ENCODE measurements around the gene SMIM21. TPM values are rescaled to one million over a fixed set of nuclear protein-coding genes. Genes with fewer than 3 reads are reported as not detected.

Gene SMIM21
- total RNA-seq, 2 experiments from 2014 or later = not detected

DNA sequence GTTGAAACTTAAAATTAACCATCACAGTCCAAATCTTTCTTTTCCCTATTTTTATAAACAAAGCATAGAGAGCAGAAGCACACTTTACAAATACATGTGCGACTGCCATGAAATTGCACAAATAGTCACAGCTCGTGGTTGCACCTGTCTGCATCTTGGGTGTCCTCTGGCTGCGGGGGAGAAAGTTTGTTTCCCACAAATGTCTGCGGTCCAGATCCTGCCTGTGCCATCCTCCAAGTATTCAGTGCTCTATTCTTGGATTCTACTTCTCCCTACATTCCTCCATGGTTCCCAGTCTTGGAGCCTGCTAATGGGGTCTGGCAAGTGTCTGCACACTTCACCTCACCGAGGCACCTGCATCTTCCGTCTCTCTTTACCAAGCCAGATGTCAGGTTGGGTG lies 52.2 kb downstream of the SMIM21 start:
- Histone ChIP-seq H3K27me3 (ENCODE audit: control insufficient read depth in 1 of 2, insufficient read depth in 2 of 2, low read length in 2 of 2) (no peaks in the 10 kb centered on the region), H3K9me3 (ENCODE audit: control insufficient read depth in 1 of 2, insufficient read depth in 1 of 2, low read length in 2 of 2) (no peaks in the 10 kb centered on the region), H3K4me3 (ENCODE audit: low read length) (no peak overlapping the region), H3K36me3 (ENCODE audit: insufficient read depth, low read length) (no peaks in the 10 kb centered on the region), H3K27ac (ENCODE audit: low read depth in 1 of 2, low read length in 2 of 2) (no peak overlapping the region), H3K4me1 (ENCODE audit: insufficient read depth, low read length) (no peaks in the 10 kb centered on the region)
- H3K9me3 Mint-ChIP-seq = no peaks in the 10 kb centered on the region
- no peaks in the 10 kb centered on the region for H3K36me3 Mint-ChIP-seq (ENCODE audit: low read depth)
- no peak for ATAC-seq (ENCODE audit: poor library complexity)
- no peaks in the 10 kb centered on the region for H3K27me3 Mint-ChIP-seq
- intact Hi-C loops (cut with DNase I, micrococcal nuclease) = no loop called here
- no peaks in the 10 kb centered on the region for H3K4me1 Mint-ChIP-seq (ENCODE audit: low read depth)
- ChIA-PET CTCF (no interaction called here), POLR2A (no interaction called here)
- DNase-seq = no peak
- no peak overlapping the region for H3K4me3 Mint-ChIP-seq
- TF ChIP-seq, protein P1, sequence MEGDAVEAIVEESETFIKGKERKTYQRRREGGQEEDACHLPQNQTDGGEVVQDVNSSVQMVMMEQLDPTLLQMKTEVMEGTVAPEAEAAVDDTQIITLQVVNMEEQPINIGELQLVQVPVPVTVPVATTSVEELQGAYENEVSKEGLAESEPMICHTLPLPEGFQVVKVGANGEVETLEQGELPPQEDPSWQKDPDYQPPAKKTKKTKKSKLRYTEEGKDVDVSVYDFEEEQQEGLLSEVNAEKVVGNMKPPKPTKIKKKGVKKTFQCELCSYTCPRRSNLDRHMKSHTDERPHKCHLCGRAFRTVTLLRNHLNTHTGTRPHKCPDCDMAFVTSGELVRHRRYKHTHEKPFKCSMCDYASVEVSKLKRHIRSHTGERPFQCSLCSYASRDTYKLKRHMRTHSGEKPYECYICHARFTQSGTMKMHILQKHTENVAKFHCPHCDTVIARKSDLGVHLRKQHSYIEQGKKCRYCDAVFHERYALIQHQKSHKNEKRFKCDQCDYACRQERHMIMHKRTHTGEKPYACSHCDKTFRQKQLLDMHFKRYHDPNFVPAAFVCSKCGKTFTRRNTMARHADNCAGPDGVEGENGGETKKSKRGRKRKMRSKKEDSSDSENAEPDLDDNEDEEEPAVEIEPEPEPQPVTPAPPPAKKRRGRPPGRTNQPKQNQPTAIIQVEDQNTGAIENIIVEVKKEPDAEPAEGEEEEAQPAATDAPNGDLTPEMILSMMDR (IDR thresholded peaks at IDR 0.05) = no peak
- no peak overlapping the region for H3K27ac Mint-ChIP-seq

DNA sequence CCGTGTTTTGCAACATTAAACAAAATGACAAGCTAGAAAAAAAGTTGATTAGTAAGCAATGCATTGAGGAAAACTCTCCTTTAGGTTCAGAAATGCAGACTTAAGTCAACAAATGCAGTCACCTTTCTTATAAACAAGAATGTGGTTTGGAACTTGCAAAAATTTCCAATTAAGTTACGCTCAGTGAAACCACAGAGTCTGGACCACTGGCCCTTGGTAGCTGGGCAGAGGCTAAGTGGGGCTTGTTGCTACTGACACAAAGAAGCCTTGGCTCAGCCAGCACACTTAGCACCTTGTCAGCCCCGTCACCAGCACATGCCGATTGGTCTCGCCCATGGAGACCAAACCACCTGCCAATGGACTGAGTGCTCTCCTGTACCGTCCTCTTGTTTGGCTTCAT lies 53.0 kb downstream of the SMIM21 start:
- Histone ChIP-seq H3K4me3 (ENCODE audit: low read length) (no peak overlapping the region), H3K4me1 (ENCODE audit: insufficient read depth, low read length) (no peaks in the 10 kb centered on the region), H3K27ac (ENCODE audit: low read depth in 1 of 2, low read length in 2 of 2) (no peak overlapping the region), H3K36me3 (ENCODE audit: insufficient read depth, low read length) (no peaks in the 10 kb centered on the region), H3K9me3 (ENCODE audit: control insufficient read depth in 1 of 2, insufficient read depth in 1 of 2, low read length in 2 of 2) (no peaks in the 10 kb centered on the region), H3K27me3 (ENCODE audit: control insufficient read depth in 1 of 2, insufficient read depth in 2 of 2, low read length in 2 of 2) (no peaks in the 10 kb centered on the region)
- intact Hi-C loops (cut with DNase I, micrococcal nuclease) = no loop called here
- CTCF ChIA-PET = no interaction called here
- DNase-seq (no peak), ATAC-seq (ENCODE audit: poor library complexity) (no peak)
- Mint-ChIP-seq H3K4me3 (no peak overlapping the region), H3K36me3 (ENCODE audit: low read depth) (no peaks in the 10 kb centered on the region), H3K9me3 (no peaks in the 10 kb centered on the region), H3K4me1 (ENCODE audit: low read depth) (no peaks in the 10 kb centered on the region), H3K27ac (no peak overlapping the region), H3K27me3 (no peaks in the 10 kb centered on the region)
- POLR2A ChIA-PET = no interaction called here
- TF ChIP-seq, protein P1 (IDR thresholded peaks at IDR 0.05) = no peak

- intact Hi-C loops (cut with DNase I, micrococcal nuclease) = loop anchor here (5.0 to 10.0 kb wide), 3 partner anchors 197 to 744 kb away; no protein-coding TSS in a partner anchor
- no peak overlapping the region for H3K27ac Mint-ChIP-seq
These were observed 58.3 kb downstream of the SMIM21 start for GRCh38 chr18:75369026-75369721.

More at GRCh38 chr18:75369026-75369721, 58.3 kb downstream of the SMIM21 start:
- no peak overlapping the region for H3K27ac ChIP-seq (ENCODE audit: low read depth in 1 of 2, low read length in 2 of 2)
- H3K4me1 ChIP-seq (ENCODE audit: insufficient read depth, low read length) = no peaks in the 10 kb centered on the region
- Mint-ChIP-seq H3K9me3 (no peaks in the 10 kb centered on the region), H3K36me3 (ENCODE audit: low read depth) (no peaks in the 10 kb centered on the region), H3K4me1 (ENCODE audit: low read depth) (no peaks in the 10 kb centered on the region), H3K4me3 (no peak overlapping the region), H3K27me3 (no peaks in the 10 kb centered on the region)
- CTCF ChIA-PET = no interaction called here
- H3K36me3 ChIP-seq (ENCODE audit: insufficient read depth, low read length) = no peaks in the 10 kb centered on the region
- no peaks in the 10 kb centered on the region for H3K27me3 ChIP-seq (ENCODE audit: control insufficient read depth in 1 of 2, insufficient read depth in 2 of 2, low read length in 2 of 2)
- POLR2A ChIA-PET = no interaction called here
- H3K4me3 ChIP-seq (ENCODE audit: low read length) = no peak overlapping the region
- DNase-seq (no peak), ATAC-seq (ENCODE audit: poor library complexity) (no peak)
- TF ChIP-seq, protein P1 (IDR thresholded peaks at IDR 0.05) = no peak
- no peaks in the 10 kb centered on the region for H3K9me3 ChIP-seq (ENCODE audit: control insufficient read depth in 1 of 2, insufficient read depth in 1 of 2, low read length in 2 of 2)

All from CD4-positive, alpha-beta T cell (primary cell).